Transverse colon (tissue), 3 donors: ENCODE results near the gene SLC7A1.

ENCODE experiments used
- POLR2A ChIP-seq: fragments of 450-650 bp; IDR thresholded peaks from one replicate; pipeline ENCODE4 v1.6.1; 2016; ENCODE audit warnings: antibody characterized with exemption, mild to moderate bottlenecking, moderate library complexity
- POLR2AphosphoS5 ChIP-seq, 3 donors: sonication (generic); formaldehyde crosslinking; IDR thresholded peaks; one replicate each; pipeline ENCODE4 v1.6.1; 2016; ENCODE audit warnings: antibody characterized with exemption in 3 of 3

DNA sequence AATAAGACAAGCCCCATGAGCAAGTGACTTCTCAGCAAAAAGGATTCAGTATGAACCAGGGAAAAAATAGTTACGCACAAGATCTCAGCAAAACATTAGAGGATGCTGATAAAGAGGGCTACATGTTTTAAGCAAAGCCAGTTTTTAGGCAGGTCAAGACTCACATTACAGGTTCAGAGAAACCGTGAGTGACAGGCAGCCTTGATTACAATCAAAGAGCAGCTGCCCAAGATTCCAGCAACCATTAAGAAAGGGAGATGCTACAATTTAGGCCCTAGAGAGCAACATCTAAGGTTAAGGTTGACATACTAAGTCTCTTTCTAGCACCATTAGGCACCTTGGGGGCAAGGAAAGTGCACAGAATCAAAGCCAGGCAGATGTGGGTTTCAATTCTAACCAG is 2.8 kb upstream of the SLC7A1 start:
- no peak for TF ChIP-seq POLR2AphosphoS5 (IDR thresholded peaks at IDR 0.05)
- TF ChIP-seq POLR2A, result no peak
